Liver (tissue), 9 donors: ENCODE measurements around the gene LRRN2. TPM values are rescaled to one million over a fixed set of nuclear protein-coding genes. Genes with fewer than 3 reads are reported as not detected.
A peak's percentile ranks its signal among the peaks of the same experiment; 100 is the strongest.

Experiments used
- DNase-seq: peaks from one replicate; pipeline ENCODE4 v3.0.0-alpha.2; 2017; ENCODE audit warnings: low spot score
- H3K27ac ChIP-seq, 2 donors: one replicate each; pipeline ENCODE4 v1.7.0; 2013; ENCODE audit warnings: inconsistent platforms in 2 of 2, low read length in 2 of 2, control low read depth in 1 of 2, low read depth in 1 of 2, mild to moderate bottlenecking in 1 of 2
- H3K27me3 ChIP-seq, 4 donors: one replicate each; pipeline versions ENCODE4 v1.6.1 to v1.7.0; 2013; ENCODE audit warnings: low read length in 3 of 4, inconsistent platforms in 1 of 4, mild to moderate bottlenecking in 1 of 4, moderate library complexity in 1 of 4; ENCODE audit not compliant: control insufficient read depth in 4 of 4, insufficient read depth in 4 of 4
- H3K36me3 ChIP-seq, 4 donors: one replicate each; pipeline versions ENCODE4 v1.6.1 to v1.7.0; 2013; ENCODE audit warnings: low read length in 3 of 4, mild to moderate bottlenecking in 3 of 4, low read depth in 1 of 4, moderate library complexity in 1 of 4; ENCODE audit not compliant: control insufficient read depth in 4 of 4, insufficient read depth in 3 of 4
- H3K4me1 ChIP-seq, 4 donors: one replicate each; pipeline versions ENCODE4 v1.6.1 to v1.7.0; 2013; ENCODE audit warnings: low read length in 3 of 4, mild to moderate bottlenecking in 3 of 4, moderate library complexity in 1 of 4; ENCODE audit not compliant: control insufficient read depth in 4 of 4, insufficient read depth in 4 of 4
- H3K4me3 ChIP-seq, 3 donors: one replicate each; pipeline versions ENCODE4 v1.6.1 to v1.7.0; 2013; ENCODE audit warnings: low read length in 3 of 3, control low read depth in 1 of 3, low read depth in 1 of 3, mild to moderate bottlenecking in 1 of 3
- H3K9ac ChIP-seq, 2 donors: one replicate each; pipeline ENCODE4 v1.7.0; 2013; ENCODE audit warnings: low read length in 2 of 2, mild to moderate bottlenecking in 2 of 2, moderate library complexity in 2 of 2, control low read depth in 1 of 2, low read depth in 1 of 2
- H3K9me3 ChIP-seq, 4 donors: one replicate each; pipeline versions ENCODE4 v1.6.1 to v1.7.0; 2013; ENCODE audit warnings: low read length in 3 of 4; ENCODE audit not compliant: control insufficient read depth in 4 of 4
- ATF3 ChIP-seq: IDR thresholded peaks from 2 replicates; pipeline ENCODE4 v1.6.1; 2016; ENCODE audit warnings: antibody characterized with exemption
- CTCF ChIP-seq: fragments of 150-350 bp; IDR thresholded peaks from 2 replicates; pipeline ENCODE4 v1.5.1; 2017; ENCODE audit warnings: improper control_type of control experiment, low read depth, low read length; ENCODE audit not compliant: missing input control
- EGR1 ChIP-seq, 2 donors: IDR thresholded peaks; 2 replicates each; pipeline ENCODE4 v1.6.1; 2016 to 2018; ENCODE audit warnings: antibody characterized with exemption in 2 of 2, low read depth in 2 of 2
- FOXA1 ChIP-seq: IDR thresholded peaks from 2 replicates; pipeline ENCODE4 v1.6.1; 2016; ENCODE audit warnings: antibody characterized with exemption
- FOXA2 ChIP-seq: IDR thresholded peaks from 2 replicates; pipeline ENCODE4 v1.6.1; 2016; ENCODE audit warnings: antibody characterized with exemption
- GABPA ChIP-seq, 2 donors: IDR thresholded peaks in 1 of 2; conservative IDR thresholded peaks in 1 of 2; 2 replicates each; pipeline ENCODE4 v1.6.1; 2016; ENCODE audit warnings: antibody characterized with exemption in 2 of 2, mild to moderate bottlenecking in 1 of 2, moderate library complexity in 1 of 2
- NR2F2 ChIP-seq: IDR thresholded peaks from 2 replicates; pipeline ENCODE4 v1.6.1; 2016; ENCODE audit warnings: antibody characterized with exemption
- RAD21 ChIP-seq, 2 donors: IDR thresholded peaks; 2 replicates each; pipeline ENCODE4 v1.6.1; 2016; ENCODE audit warnings: antibody characterized with exemption in 2 of 2, mild to moderate bottlenecking in 2 of 2
- SP1 ChIP-seq: IDR thresholded peaks from 2 replicates; pipeline ENCODE4 v1.6.1; 2018; ENCODE audit warnings: antibody characterized with exemption, mild to moderate bottlenecking
- TAF1 ChIP-seq: conservative IDR thresholded peaks from 2 replicates; pipeline ENCODE4 v1.6.1; 2016; ENCODE audit warnings: antibody characterized with exemption, mild to moderate bottlenecking
- YY1 ChIP-seq: IDR thresholded peaks from 2 replicates; pipeline ENCODE4 v1.6.1; 2016; ENCODE audit warnings: antibody characterized with exemption, mild to moderate bottlenecking
- WGBS: extraction: QIAGEN DNeasy Blood & Tissue Kit; methylation state at CpG from one replicate; pipeline ENCODE4 v1.1.7; 2013; 5-methylcytosine and 5-hydroxymethylcytosine counted together
- polyA plus RNA-seq, 2 donors: library from polyadenylated mRNA; stranded (reverse) in 1 of 2; unstranded in 1 of 2; fragments of 200-250 nt in 1 of 2; fragments of >200 nt in 1 of 2; fragmentation: Nextera tagmentation in 1 of 2; extraction: Ambion mirVana in 1 of 2; gene quantifications; one replicate each; pipeline versions ENCODE4 v1.2.1 to v1.2.3, GENCODE V29; 2013 to 2015
- total RNA-seq, 2 donors: library from RNA; depleted of rRNA; stranded (reverse); fragments of >200 nt; gene quantifications; one replicate each; pipeline ENCODE4 v1.2.3, GENCODE V29; 2014
- donor health status: healthy.
- donor health status: healthy.
- donor health status: healthy.
- donor health status: healthy.
- donor health status: healthy.

LRRN2 gene
- total and polyA plus RNA-seq, 4 donors, result 0.13 to 2.8 (median 0.28) TPM

GRCh38 chr1:204670152-204670927 lies 15.2 kb downstream of the LRRN2 start:
- Histone ChIP-seq H3K27me3 (no peaks in the 10 kb centered on the region), H3K36me3 (no peaks in the 10 kb centered on the region), H3K9ac (no peak overlapping the region), H3K4me3 (no peak overlapping the region), H3K9me3 (no peaks in the 10 kb centered on the region), H3K4me1 (no peaks in the 10 kb centered on the region), H3K27ac (no peak overlapping the region)
- WGBS, result 70% methylated on average over 10 of the region's 10 CpGs
- no peak for DNase-seq
- no peak for TF ChIP-seq FOXA1
- TF ChIP-seq CTCF, result no peak
- TF ChIP-seq SP1, result no peak
- no peak for TF ChIP-seq RAD21 (IDR thresholded peaks at IDR 0.05)
- TF ChIP-seq NR2F2, result peak; percentile 42

GRCh38 chr1:204669579-204669978 lies 16.0 kb downstream of the LRRN2 start:
- TF ChIP-seq EGR1 (IDR thresholded peaks at IDR 0.05; ENCODE audit: low read depth in 2 of 2) (no peak), ATF3 (no peak), GABPA (IDR thresholded peaks at IDR 0.05 in 1 of 2, conservative IDR thresholded peaks at IDR 0.05 in 1 of 2) (no peak), YY1 (no peak), NR2F2 (no peak), FOXA2 (no peak), TAF1 (no peak)
- Histone ChIP-seq H3K36me3 (no peaks in the 10 kb centered on the region), H3K4me3 (no peak overlapping the region), H3K9me3 (no peaks in the 10 kb centered on the region), H3K9ac (no peak overlapping the region), H3K27me3 (no peaks in the 10 kb centered on the region), H3K27ac (no peak overlapping the region), H3K4me1 (no peaks in the 10 kb centered on the region)
- DNase-seq, result no peak
- 31% methylated on average over 1 of the region's 1 CpG for WGBS

- TF ChIP-seq YY1 (no peak), FOXA2 (no peak), FOXA1 (no peak), CTCF (no peak), RAD21 (IDR thresholded peaks at IDR 0.05) (no peak), GABPA (IDR thresholded peaks at IDR 0.05 in 1 of 2, conservative IDR thresholded peaks at IDR 0.05 in 1 of 2) (no peak), NR2F2 (no peak)
- Histone ChIP-seq H3K9ac (no peak overlapping the region), H3K36me3 (no peaks in the 10 kb centered on the region), H3K9me3 (no peaks in the 10 kb centered on the region), H3K27me3 (no peaks in the 10 kb centered on the region), H3K4me3 (no peak overlapping the region), H3K4me1 (no peaks in the 10 kb centered on the region), H3K27ac (no peak overlapping the region)
- WGBS, result 83% methylated on average over 6 of the region's 6 CpGs
- no peak for DNase-seq
Measured at GRCh38 chr1:204664384-204664651, 21.2 kb downstream of the LRRN2 start.
